ES-I3 (cell line): ENCODE data around the gene PCDHA1.
"Not testable (repeated sequence)": the region's sequence is repeated elsewhere in the genome, so short reads cannot be mapped to it uniquely, and the experiment has no call there.

Experiments used
- H3K36me3 ChIP-seq: 2 replicates; pipeline ENCODE4 v1.6.1; 2013; ENCODE audit warnings: mild to moderate bottlenecking, low read length, control low read depth, moderate library complexity; ENCODE audit not compliant: insufficient read depth
- H3K4me1 ChIP-seq: 2 replicates; pipeline ENCODE4 v1.6.1; 2013; ENCODE audit warnings: mild to moderate bottlenecking, control low read depth, low read length; ENCODE audit not compliant: insufficient read depth
- H3K9ac ChIP-seq: 2 replicates; pipeline ENCODE4 v1.6.1; 2013; ENCODE audit warnings: low read depth, mild to moderate bottlenecking, low read length, moderate library complexity
- H3K9me3 ChIP-seq: 2 replicates; pipeline ENCODE4 v1.6.1; 2013; ENCODE audit warnings: mild to moderate bottlenecking, low read length, moderate library complexity; ENCODE audit not compliant: control insufficient read depth, insufficient read depth

Gene PCDHA1

GRCh38 chr5:140800816-140801493, 15.0 kb downstream of the PCDHA1 start, which contains the start of gene PCDHA3:
Gene PCDHA3, plus strand, starts transcription at chr5:140801057.
- H3K4me1 ChIP-seq: no peaks in the 10 kb centered on the region
- H3K9ac ChIP-seq: no peak within 1 kb of the TSS
- H3K9me3 ChIP-seq: peaks cover 5% of the 10 kb centered on the region; the same call in 1 of the 2 replicates
- no peaks in the 10 kb centered on the region for H3K36me3 ChIP-seq

DNA sequence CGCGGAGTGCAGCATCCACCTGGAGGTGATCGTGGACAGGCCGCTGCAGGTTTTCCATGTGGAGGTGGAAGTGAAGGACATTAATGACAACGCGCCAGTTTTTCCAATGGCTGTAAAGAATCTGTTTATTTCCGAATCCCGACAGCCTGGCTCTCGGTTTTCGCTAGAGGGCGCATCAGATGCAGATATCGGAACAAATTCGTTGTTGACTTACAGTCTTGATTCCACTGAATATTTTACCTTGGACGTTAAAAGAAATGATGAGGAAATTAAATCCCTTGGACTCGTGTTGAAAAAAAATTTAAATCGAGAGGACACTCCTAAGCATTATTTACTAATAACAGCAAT, 15.5 kb downstream of the PCDHA1 start:
- H3K4me1 ChIP-seq: no peaks in the 10 kb centered on the region
- H3K9me3 ChIP-seq: peaks cover 5% of the 10 kb centered on the region; the same call in 1 of the 2 replicates
- H3K36me3 ChIP-seq: no peaks in the 10 kb centered on the region
- no peak overlapping the region for H3K9ac ChIP-seq

GRCh38 chr5:140802381-140802780, 16.4 kb downstream of the PCDHA1 start:
- H3K4me1 ChIP-seq, H3K36me3 ChIP-seq, H3K9ac ChIP-seq, H3K9me3 ChIP-seq: not testable (repeated sequence)

GRCh38 chr5:140802781-140803271, 16.9 kb downstream of the PCDHA1 start:
- Histone ChIP-seq H3K36me3 (no peaks in the 10 kb centered on the region), H3K9ac (no peak overlapping the region), H3K9me3 (peaks cover 5% of the 10 kb centered on the region; the same call in 1 of the 2 replicates), H3K4me1 (no peaks in the 10 kb centered on the region)

- peak within 1 kb of the TSS; percentile 67 for H3K9ac ChIP-seq
- no peaks in the 10 kb centered on the region for H3K4me1 ChIP-seq
- 0 out of 2 replicates have a peak, but pooled peaks cover under 1% of the 10 kb centered on the region for H3K9me3 ChIP-seq
- no peaks in the 10 kb centered on the region for H3K36me3 ChIP-seq
Observed at GRCh38 chr5:140806834-140807775, 21.2 kb downstream of the PCDHA1 start, which contains the start of gene PCDHA4. Gene PCDHA4, plus strand, starts transcription at chr5:140807068.

GRCh38 chr5:140808241-140808888, 22.4 kb downstream of the PCDHA1 start:
- H3K9ac ChIP-seq, H3K9me3 ChIP-seq, H3K36me3 ChIP-seq, H3K4me1 ChIP-seq: not testable (repeated sequence)

GRCh38 chr5:140808889-140809291, 22.9 kb downstream of the PCDHA1 start:
- Histone ChIP-seq H3K36me3 (no peaks in the 10 kb centered on the region), H3K4me1 (no peaks in the 10 kb centered on the region), H3K9ac (no peak overlapping the region), H3K9me3 (no peaks in the 10 kb centered on the region)

GRCh38 chr5:140821375-140822280, 35.7 kb downstream of the PCDHA1 start, which contains the start of gene PCDHA5:
Gene PCDHA5, plus strand, starts transcription at chr5:140821613.
- no peaks in the 10 kb centered on the region for H3K36me3 ChIP-seq
- no peaks in the 10 kb centered on the region for H3K9me3 ChIP-seq
- H3K4me1 ChIP-seq: no peaks in the 10 kb centered on the region
- H3K9ac ChIP-seq: no peak within 1 kb of the TSS

GRCh38 chr5:140822281-140822629, 36.3 kb downstream of the PCDHA1 start:
- Histone ChIP-seq H3K9ac (no peak overlapping the region), H3K36me3 (no peaks in the 10 kb centered on the region), H3K9me3 (no peaks in the 10 kb centered on the region), H3K4me1 (no peaks in the 10 kb centered on the region)

- H3K36me3 ChIP-seq, H3K9ac ChIP-seq, H3K4me1 ChIP-seq: not testable (repeated sequence)
Observed at GRCh38 chr5:140822969-140823368, 37.0 kb downstream of the PCDHA1 start.

DNA sequence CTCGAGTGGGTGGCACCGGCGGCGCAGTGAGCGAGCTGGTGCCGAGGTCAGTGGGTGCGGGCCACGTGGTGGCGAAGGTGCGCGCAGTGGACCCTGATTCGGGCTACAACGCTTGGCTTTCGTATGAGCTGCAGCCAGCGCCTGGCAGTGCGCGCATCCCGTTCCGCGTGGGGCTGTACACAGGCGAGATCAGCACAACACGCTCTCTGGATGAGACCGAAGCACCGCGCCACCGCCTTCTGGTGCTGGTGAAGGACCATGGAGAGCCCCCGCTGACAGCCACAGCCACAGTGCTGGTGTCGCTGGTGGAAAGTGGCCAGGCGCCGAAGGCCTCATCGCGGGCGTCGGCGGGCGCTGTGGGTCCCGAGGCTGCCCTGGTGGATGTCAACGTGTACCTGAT, 37.5 kb downstream of the PCDHA1 start:
- no peak overlapping the region for H3K9ac ChIP-seq
- no peaks in the 10 kb centered on the region for H3K36me3 ChIP-seq
- H3K9me3 ChIP-seq: no peaks in the 10 kb centered on the region
- H3K4me1 ChIP-seq: no peaks in the 10 kb centered on the region

More at GRCh38 chr5:140822969-140823368, 37.0 kb downstream of the PCDHA1 start:
- not testable (repeated sequence) for H3K9me3 ChIP-seq

GRCh38 chr5:140827704-140828361, 41.9 kb downstream of the PCDHA1 start, which contains the start of gene PCDHA6:
Gene PCDHA6, plus strand, starts transcription at chr5:140827960. Its CDS starts 132 bp downstream, at chr5:140828092.
- no peaks in the 10 kb centered on the region for H3K9me3 ChIP-seq
- no peaks in the 10 kb centered on the region for H3K36me3 ChIP-seq
- H3K4me1 ChIP-seq: no peaks in the 10 kb centered on the region
- peak within 1 kb of the TSS; percentile 48 for H3K9ac ChIP-seq

- no peaks in the 10 kb centered on the region for H3K9me3 ChIP-seq
- peak overlapping the region; percentile 48; the same call in 1 of the 2 replicates for H3K9ac ChIP-seq
- no peaks in the 10 kb centered on the region for H3K36me3 ChIP-seq
- no peaks in the 10 kb centered on the region for H3K4me1 ChIP-seq
Observed at GRCh38 chr5:140828362-140828737, 42.4 kb downstream of the PCDHA1 start.
